Measurements from ENCODE around the gene INMT. TPM values are rescaled to one million over a fixed set of nuclear protein-coding genes. Genes with fewer than 3 reads are reported as not detected.

The INMT gene
- polyA plus RNA-seq, 1 experiment = 6.6 TPM

GRCh38 chr7:30729642-30730041, 22.3 kb upstream of the INMT start:
- ChIA-PET POLR2A (no interaction called here), CTCF (interaction anchor here (2.1 kb wide), 1 partner anchor 11 kb away, joined by 10 read pairs; no protein-coding TSS in a partner anchor)
- TF ChIP-seq CTCF (IDR thresholded peaks at IDR 0.05; ENCODE audit: low read depth, low read length) = no peak
- H3K9me3 ChIP-seq (ENCODE audit: control insufficient read depth, insufficient read depth, low read length) = no peaks in the 10 kb centered on the region
- H3K4me3 ChIP-seq (ENCODE audit: low read depth, low read length) = no peak overlapping the region
- peaks cover 60% of the 10 kb centered on the region for H3K27me3 ChIP-seq (ENCODE audit: control insufficient read depth, insufficient read depth, low read length)
- no peak overlapping the region for H3K27ac ChIP-seq (ENCODE audit: low read depth, low read length)
- no peak for DNase-seq (ENCODE audit: low read depth, low spot score)

GRCh38 chr7:30730097-30730496, 21.8 kb upstream of the INMT start:
- ChIA-PET CTCF (interaction anchor here (2.1 kb wide), 1 partner anchor 10 kb away, joined by 10 read pairs; no protein-coding TSS in a partner anchor), POLR2A (no interaction called here)
- TF ChIP-seq CTCF (IDR thresholded peaks at IDR 0.05; ENCODE audit: low read depth, low read length) = no peak

GRCh38 chr7:30730996-30731395, 20.9 kb upstream of the INMT start:
- Histone ChIP-seq H3K27ac (ENCODE audit: low read depth, low read length) (no peak overlapping the region), H3K4me3 (ENCODE audit: low read depth, low read length) (no peak overlapping the region), H3K9me3 (ENCODE audit: control insufficient read depth, insufficient read depth, low read length) (no peaks in the 10 kb centered on the region; the same call in 1 of the 2 replicates), H3K27me3 (ENCODE audit: control insufficient read depth, insufficient read depth, low read length) (peaks cover 59% of the 10 kb centered on the region)
- POLR2A ChIA-PET = no interaction called here
- CTCF ChIA-PET = interaction anchor here (2.1 kb wide), 1 partner anchor 9 kb away, joined by 10 read pairs; no protein-coding TSS in a partner anchor
- DNase-seq (ENCODE audit: low read depth, low spot score) = no peak
- no peak for TF ChIP-seq CTCF (IDR thresholded peaks at IDR 0.05; ENCODE audit: low read depth, low read length)

More at GRCh38 chr7:30730097-30730496, 21.8 kb upstream of the INMT start:
- DNase-seq (ENCODE audit: low read depth, low spot score) = no peak
- Histone ChIP-seq H3K27me3 (ENCODE audit: control insufficient read depth, insufficient read depth, low read length) (peaks cover 61% of the 10 kb centered on the region), H3K4me3 (ENCODE audit: low read depth, low read length) (no peak overlapping the region), H3K27ac (ENCODE audit: low read depth, low read length) (no peak overlapping the region), H3K9me3 (ENCODE audit: control insufficient read depth, insufficient read depth, low read length) (no peaks in the 10 kb centered on the region)

- no peak for DNase-seq (ENCODE audit: low read depth, low spot score)
- Histone ChIP-seq H3K9me3 (ENCODE audit: control insufficient read depth, insufficient read depth, low read length) (no peaks in the 10 kb centered on the region; the same call in 1 of the 2 replicates), H3K4me3 (ENCODE audit: low read depth, low read length) (no peak overlapping the region), H3K27ac (ENCODE audit: low read depth, low read length) (no peak overlapping the region), H3K27me3 (ENCODE audit: control insufficient read depth, insufficient read depth, low read length) (peaks cover 60% of the 10 kb centered on the region)
- ChIA-PET CTCF (interaction anchor here (2.1 kb wide), 1 partner anchor 9 kb away, joined by 10 read pairs; no protein-coding TSS in a partner anchor), POLR2A (no interaction called here)
- TF ChIP-seq CTCF (IDR thresholded peaks at IDR 0.05; ENCODE audit: low read depth, low read length) = no peak
These were observed 20.4 kb upstream of the INMT start for GRCh38 chr7:30731581-30731980.

- Histone ChIP-seq H3K27ac (ENCODE audit: low read depth, low read length) (no peak overlapping the region), H3K9me3 (ENCODE audit: control insufficient read depth, insufficient read depth, low read length) (no peaks in the 10 kb centered on the region; the same call in 1 of the 2 replicates), H3K4me3 (ENCODE audit: low read depth, low read length) (no peak overlapping the region), H3K27me3 (ENCODE audit: control insufficient read depth, insufficient read depth, low read length) (peaks cover 60% of the 10 kb centered on the region)
- ChIA-PET POLR2A (interaction anchor here (0.6 kb wide), 1 partner anchor 1810 kb away, joined by 6 read pairs; no protein-coding TSS in a partner anchor), CTCF (no interaction called here)
- no peak for TF ChIP-seq CTCF (IDR thresholded peaks at IDR 0.05; ENCODE audit: low read depth, low read length)
- DNase-seq (ENCODE audit: low read depth, low spot score) = no peak
These were observed 19.3 kb upstream of the INMT start for GRCh38 chr7:30732606-30733005.
